ENCODE results near the gene TRABD2B.

- TF ChIP-seq CTCF (IDR thresholded peaks at IDR 0.05) (no peak), POLR2A (IDR thresholded peaks at IDR 0.05) (no peak)
Observed at GRCh38 chr1:48002142-48002541, 5.0 kb upstream of the TRABD2B start.

Data from body of pancreas (tissue), 4 donors.